HFFc6 (cell line): ENCODE results near the gene ZNF43. TPM values are rescaled to one million over a fixed set of nuclear protein-coding genes. Genes with fewer than 3 reads are reported as not detected.
"Not testable (repeated sequence)": the region's sequence is repeated elsewhere in the genome, so short reads cannot be mapped to it uniquely, and the experiment has no call there.

Source experiments
- DNase-seq: peaks from one replicate; pipeline ENCODE4 v3.0.0-alpha.2; 2018
- H3K27ac Mint-ChIP-seq: 2 replicates; pipeline ENCODE4 v1.8.0; 2020; ENCODE audit warnings: mild to moderate bottlenecking, mixed read lengths
- H3K27me3 Mint-ChIP-seq: 2 replicates; pipeline ENCODE4 v1.8.0; 2021; ENCODE audit warnings: mild to moderate bottlenecking, moderate library complexity, mixed read lengths; ENCODE audit not compliant: insufficient read depth
- H3K36me3 Mint-ChIP-seq: 2 replicates; pipeline ENCODE4 v1.8.0; 2021; ENCODE audit warnings: low read depth, mixed read lengths
- H3K4me1 Mint-ChIP-seq: 2 replicates; pipeline ENCODE4 v1.8.0; 2020; ENCODE audit warnings: low read depth, mixed read lengths
- H3K4me3 Mint-ChIP-seq: 2 replicates; pipeline ENCODE4 v1.8.0; 2020; ENCODE audit warnings: mild to moderate bottlenecking, moderate library complexity, mixed read lengths
- H3K9me3 Mint-ChIP-seq: 2 replicates; pipeline ENCODE4 v1.8.0; 2020; ENCODE audit warnings: mild to moderate bottlenecking, mixed read lengths
- long read RNA-seq: library from polyadenylated mRNA; unstranded; transcript quantifications from one replicate; pipeline ENCODE4 v2.0.0, GENCODE V29; 2019
- total RNA-seq, 6 experiments: library from RNA; stranded (reverse); fragmentation: NEBNext Ultra II Directional; extraction: Animal tissue kit (Norgen Biotek cat#: 25700); gene quantifications; 2 replicates in 1 of 6; 3 replicates in 5 of 6; pipeline ENCODE4 v1.2.3, GENCODE V29; 2021
- TF ChIP-seq, protein P1 (sequence below): fragments of 200-600 bp; sonication (generic); IDR thresholded peaks from 2 replicates; pipeline ENCODE4 v1.5.0; 2021; ENCODE audit warnings: antibody characterized with exemption, mild to moderate bottlenecking

Gene ZNF43
- 1 to 10 TPM; 3.5 to 4.4 (median 3.9) TPM for total RNA-seq
- long read RNA-seq, partial matches to known transcripts = 0 of 4 reads
- long read RNA-seq, other reads (novel, unspliced or antisense) = 2 of 4 reads

DNA sequence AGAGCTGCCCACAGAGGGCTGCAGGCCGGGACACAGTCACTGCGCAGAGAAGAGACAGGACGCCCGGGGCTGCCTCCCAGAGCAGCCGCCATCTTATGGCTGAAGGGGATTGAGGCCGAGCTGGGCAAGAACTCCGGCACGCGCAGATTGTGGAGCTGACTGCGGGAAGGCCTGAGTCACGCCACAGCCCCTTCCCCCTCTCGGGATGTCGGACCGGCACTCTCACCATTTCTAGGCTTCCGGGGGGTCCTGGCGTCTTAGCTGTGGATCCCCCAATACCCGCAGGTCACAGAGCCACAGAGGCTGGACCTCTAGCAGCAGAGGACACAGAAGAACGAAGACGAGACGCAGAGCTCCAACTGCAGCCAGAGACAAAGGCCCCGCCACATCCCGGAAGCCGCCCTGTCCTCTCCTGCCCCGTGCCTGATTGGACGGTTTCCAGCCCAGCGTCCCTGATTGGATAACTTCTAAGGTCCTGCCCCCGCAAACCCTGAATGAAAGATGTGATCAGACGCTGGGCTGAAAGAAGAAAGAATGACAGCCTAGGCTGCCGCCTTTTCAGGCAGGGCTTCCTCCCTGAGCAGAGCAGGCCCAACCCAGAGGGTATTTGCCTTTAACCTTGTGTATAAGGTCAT lies at the start of gene ZNF43:
Gene ZNF43 (minus strand): TSS at position 373 of the 635 bp plus-strand sequence. CDS start 144 bp downstream, at position 229.
- DNase-seq = peak; percentile 85
- Mint-ChIP-seq H3K27ac (peak within 1 kb of the TSS; percentile 97), H3K36me3 (peaks cover 51% of the 10 kb centered on the region), H3K4me3 (peak within 1 kb of the TSS; percentile 94), H3K4me1 (peaks cover 2% of the 10 kb centered on the region; the same call in 1 of the 2 replicates), H3K27me3 (peaks cover 4% of the 10 kb centered on the region; the same call in 1 of the 2 replicates), H3K9me3 (peaks cover 40% of the 10 kb centered on the region)
- TF ChIP-seq, protein P1, sequence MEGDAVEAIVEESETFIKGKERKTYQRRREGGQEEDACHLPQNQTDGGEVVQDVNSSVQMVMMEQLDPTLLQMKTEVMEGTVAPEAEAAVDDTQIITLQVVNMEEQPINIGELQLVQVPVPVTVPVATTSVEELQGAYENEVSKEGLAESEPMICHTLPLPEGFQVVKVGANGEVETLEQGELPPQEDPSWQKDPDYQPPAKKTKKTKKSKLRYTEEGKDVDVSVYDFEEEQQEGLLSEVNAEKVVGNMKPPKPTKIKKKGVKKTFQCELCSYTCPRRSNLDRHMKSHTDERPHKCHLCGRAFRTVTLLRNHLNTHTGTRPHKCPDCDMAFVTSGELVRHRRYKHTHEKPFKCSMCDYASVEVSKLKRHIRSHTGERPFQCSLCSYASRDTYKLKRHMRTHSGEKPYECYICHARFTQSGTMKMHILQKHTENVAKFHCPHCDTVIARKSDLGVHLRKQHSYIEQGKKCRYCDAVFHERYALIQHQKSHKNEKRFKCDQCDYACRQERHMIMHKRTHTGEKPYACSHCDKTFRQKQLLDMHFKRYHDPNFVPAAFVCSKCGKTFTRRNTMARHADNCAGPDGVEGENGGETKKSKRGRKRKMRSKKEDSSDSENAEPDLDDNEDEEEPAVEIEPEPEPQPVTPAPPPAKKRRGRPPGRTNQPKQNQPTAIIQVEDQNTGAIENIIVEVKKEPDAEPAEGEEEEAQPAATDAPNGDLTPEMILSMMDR = no peak

DNA sequence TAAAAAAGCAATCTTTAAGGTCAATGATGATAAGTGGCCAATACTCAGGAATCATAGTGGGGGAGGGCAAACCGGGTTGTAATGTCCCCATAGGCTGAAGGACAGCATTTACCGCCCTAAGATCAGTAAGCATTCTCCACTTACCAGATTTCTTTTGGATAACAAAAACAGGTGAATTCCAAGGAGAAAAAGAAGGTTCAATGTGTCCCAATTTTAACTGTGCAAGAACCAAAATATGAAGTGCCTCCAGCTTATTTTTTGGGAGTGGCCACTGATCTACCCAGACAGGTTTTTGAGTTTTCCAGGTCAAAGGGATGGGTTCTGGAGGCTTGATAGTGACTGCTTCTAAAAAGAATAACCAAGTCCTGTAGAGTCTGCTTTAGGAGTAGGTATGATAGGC lies 49.5 kb upstream of the ZNF43 start:
- H3K27me3 Mint-ChIP-seq, H3K4me1 Mint-ChIP-seq, DNase-seq, H3K36me3 Mint-ChIP-seq, H3K4me3 Mint-ChIP-seq, H3K27ac Mint-ChIP-seq: not testable (repeated sequence)
- peaks cover 46% of the 10 kb centered on the region for H3K9me3 Mint-ChIP-seq

DNA sequence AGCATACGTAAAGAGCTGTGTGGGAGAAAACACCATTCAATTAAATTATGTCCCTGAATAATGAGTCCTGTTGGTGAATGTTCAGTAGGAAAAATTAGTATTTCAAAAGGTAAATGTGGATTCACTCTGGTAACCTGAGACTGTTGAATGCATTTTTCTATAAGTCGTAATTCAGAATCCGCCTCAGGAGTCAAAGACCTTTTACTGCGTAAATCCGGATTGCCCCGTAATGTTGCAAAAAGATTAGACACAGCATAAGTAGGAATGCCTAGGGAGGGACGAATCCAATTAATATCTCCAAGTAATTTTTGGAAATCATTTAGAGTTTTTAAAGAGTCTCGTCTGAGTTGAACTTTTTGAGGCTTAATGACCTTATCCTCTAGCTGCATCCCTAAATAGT lies 48.8 kb upstream of the ZNF43 start:
- not testable (repeated sequence) for H3K27me3 Mint-ChIP-seq, DNase-seq, H3K27ac Mint-ChIP-seq, H3K36me3 Mint-ChIP-seq, H3K4me1 Mint-ChIP-seq, H3K4me3 Mint-ChIP-seq
- H3K9me3 Mint-ChIP-seq = peaks cover 52% of the 10 kb centered on the region

DNA sequence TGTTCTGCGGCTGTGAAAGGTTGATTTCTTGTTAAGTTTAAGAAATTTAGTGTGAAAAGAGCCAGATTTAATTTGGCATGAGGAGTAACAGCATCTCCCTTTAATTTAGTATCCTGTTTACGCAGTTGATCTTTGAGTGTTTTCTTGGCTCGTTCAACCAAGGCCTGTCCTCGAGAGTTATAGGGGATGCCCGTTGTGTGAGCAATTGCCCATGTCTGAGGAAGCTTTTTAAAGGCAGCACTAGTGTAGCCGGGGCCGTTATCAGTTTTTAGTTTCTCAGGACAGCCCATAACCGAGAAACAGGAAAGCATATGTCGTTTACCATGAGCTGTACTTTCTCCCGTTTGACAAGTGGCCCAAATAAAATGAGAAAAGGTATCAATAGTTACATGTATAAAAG lies 47.5 kb upstream of the ZNF43 start:
- TF ChIP-seq, protein P1 = no peak
- H3K4me1 Mint-ChIP-seq = no peaks in the 10 kb centered on the region
- no peak overlapping the region for H3K27ac Mint-ChIP-seq
- H3K27me3 Mint-ChIP-seq = no peaks in the 10 kb centered on the region
- no peak overlapping the region for H3K4me3 Mint-ChIP-seq
- peaks cover 6% of the 10 kb centered on the region; the same call in 1 of the 2 replicates for H3K36me3 Mint-ChIP-seq
- no peak for DNase-seq
- peaks cover 54% of the 10 kb centered on the region for H3K9me3 Mint-ChIP-seq

DNA sequence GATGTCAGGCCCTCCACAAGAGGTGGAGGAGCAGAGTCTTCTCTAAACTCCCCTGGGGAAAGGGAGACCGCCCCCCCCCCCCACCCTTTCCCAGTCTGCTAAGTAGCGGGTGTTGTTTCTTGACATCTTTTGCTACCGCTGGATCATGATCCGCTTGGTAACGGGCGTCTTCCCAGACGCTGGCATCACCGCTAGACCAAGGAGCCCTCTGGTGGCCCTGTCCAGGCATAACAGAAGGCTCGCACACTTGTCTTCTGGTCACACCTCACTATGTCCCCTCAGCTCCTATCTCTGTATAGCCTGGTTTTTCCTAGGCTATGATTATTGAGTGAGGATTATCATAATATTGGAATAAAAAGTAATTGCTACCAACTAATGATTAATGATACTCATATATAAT lies 44.8 kb upstream of the ZNF43 start:
- not testable (repeated sequence) for H3K27ac Mint-ChIP-seq, H3K4me1 Mint-ChIP-seq, H3K27me3 Mint-ChIP-seq, H3K36me3 Mint-ChIP-seq, DNase-seq, H3K4me3 Mint-ChIP-seq
- peaks cover 60% of the 10 kb centered on the region for H3K9me3 Mint-ChIP-seq

DNA sequence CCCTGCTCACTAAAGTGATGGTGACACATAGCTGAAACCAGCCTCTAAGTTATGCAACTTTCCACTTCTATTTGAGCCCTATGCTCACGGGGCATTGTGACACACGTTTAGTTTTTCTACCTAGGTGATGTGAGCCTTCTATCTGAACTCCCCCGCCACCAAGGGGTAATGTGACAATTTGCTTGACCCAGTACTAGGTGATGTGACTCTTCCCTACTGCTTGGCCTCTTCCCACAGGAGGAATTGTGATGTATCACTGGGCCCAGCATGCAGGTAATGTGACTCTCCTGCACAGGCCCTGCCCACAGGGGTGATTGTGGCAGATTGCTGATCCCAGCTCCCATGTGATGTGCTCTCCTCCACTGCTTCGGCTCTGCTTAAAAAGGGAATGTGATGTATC lies 42.7 kb upstream of the ZNF43 start:
- DNase-seq = no peak
- no peaks in the 10 kb centered on the region for H3K27me3 Mint-ChIP-seq
- H3K4me3 Mint-ChIP-seq = no peak overlapping the region
- H3K27ac Mint-ChIP-seq = no peak overlapping the region
- H3K4me1 Mint-ChIP-seq = no peaks in the 10 kb centered on the region
- TF ChIP-seq, protein P1 = no peak
- H3K9me3 Mint-ChIP-seq = peaks cover 46% of the 10 kb centered on the region
- peaks cover 6% of the 10 kb centered on the region; the same call in 1 of the 2 replicates for H3K36me3 Mint-ChIP-seq

DNA sequence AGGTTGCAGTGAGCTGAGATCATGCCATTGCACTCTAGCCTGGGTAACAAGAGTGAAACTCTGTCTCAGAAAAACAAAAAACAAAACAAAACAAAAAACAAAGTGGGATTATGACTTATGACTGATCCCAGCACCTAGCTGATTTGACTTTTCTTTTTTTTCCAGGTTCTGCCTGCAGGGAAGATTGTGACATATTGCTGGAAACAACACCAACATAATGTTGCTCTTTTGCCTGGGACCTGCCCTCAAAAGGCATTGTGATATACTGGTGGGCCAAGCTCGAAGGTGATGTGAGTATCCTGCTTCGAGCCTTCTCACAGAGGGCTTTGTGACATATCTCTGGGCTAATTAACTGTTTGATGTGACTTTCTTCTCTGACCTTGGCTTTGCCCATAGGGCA lies 42.0 kb upstream of the ZNF43 start:
- no peak overlapping the region for H3K27ac Mint-ChIP-seq
- H3K36me3 Mint-ChIP-seq = peaks cover 6% of the 10 kb centered on the region; the same call in 1 of the 2 replicates
- no peak for DNase-seq
- H3K9me3 Mint-ChIP-seq = peaks cover 39% of the 10 kb centered on the region
- no peak overlapping the region for H3K4me3 Mint-ChIP-seq
- H3K4me1 Mint-ChIP-seq = no peaks in the 10 kb centered on the region
- TF ChIP-seq, protein P1 = no peak
- H3K27me3 Mint-ChIP-seq = no peaks in the 10 kb centered on the region

DNA sequence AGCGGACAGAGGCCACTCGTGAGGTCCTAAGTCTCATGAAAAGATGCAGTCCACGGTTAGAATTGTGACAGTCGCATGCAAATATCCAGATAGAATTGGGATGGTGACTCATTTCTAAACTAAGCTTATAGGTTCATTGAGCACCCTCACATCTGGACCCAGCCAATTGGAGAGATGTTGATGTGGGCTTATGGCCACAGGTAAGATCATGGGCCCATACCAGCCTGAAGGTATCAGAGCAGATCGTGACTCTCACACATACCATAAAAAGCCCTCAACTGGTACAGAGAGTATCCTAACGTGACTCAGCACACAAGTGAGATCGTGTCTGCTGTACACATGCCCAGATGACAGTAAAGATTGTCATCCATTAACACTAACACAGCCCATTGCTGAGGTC lies 40.6 kb upstream of the ZNF43 start:
- H3K27me3 Mint-ChIP-seq, H3K36me3 Mint-ChIP-seq, H3K4me1 Mint-ChIP-seq, H3K27ac Mint-ChIP-seq, DNase-seq, H3K4me3 Mint-ChIP-seq: not testable (repeated sequence)
- peaks cover 38% of the 10 kb centered on the region for H3K9me3 Mint-ChIP-seq
